EH (cell line): Measurements from ENCODE around the gene LMTK2.

Experiments
- DNase-seq: peaks from one replicate; pipeline ENCODE4 v3.0.0-alpha.2; 2015; ENCODE audit warnings: low read depth

The LMTK2 gene

GRCh38 chr7:98175260-98175940 lies 68.7 kb downstream of the LMTK2 start:
- no peak for DNase-seq

GRCh38 chr7:98177553-98177952 lies 70.9 kb downstream of the LMTK2 start:
- no peak for DNase-seq

- DNase-seq = no peak
These were observed 71.7 kb downstream of the LMTK2 start for GRCh38 chr7:98178321-98178720.

DNA sequence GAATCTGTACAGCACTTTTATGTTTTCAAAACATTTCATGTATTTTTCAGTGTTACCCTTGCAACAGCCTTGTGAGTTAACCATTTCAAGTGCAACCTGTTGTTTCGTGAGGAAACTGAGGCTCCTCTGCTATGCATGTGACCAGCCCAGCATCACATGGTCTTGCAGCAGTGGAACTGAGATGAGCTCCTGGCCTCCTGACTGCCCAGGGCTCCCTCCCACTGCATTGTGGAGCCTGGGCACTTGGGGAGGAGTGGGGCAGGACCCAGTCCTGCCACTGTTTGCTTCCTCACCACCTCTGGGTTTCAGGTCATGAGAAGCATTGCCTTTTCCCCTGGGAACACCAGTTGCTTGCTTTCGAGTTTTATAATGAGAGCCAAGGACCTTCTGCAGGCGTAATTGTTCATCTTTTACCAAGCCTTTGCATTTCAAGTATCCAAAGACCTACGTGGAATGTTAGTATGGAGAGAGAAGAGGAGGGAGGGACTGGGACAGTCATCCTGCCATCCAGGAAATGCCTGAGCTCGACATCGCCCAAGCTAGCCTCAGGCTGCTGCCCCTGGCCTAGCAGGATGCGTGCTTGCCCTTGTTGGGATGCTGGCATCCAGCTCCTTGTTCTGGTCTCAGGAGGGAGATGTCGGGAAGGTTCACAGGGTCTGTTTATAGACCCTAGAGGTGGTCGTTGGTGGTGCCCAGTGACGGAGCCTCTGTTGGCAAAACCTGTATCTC lies 72.3 kb downstream of the LMTK2 start:
- peak; percentile 62 for DNase-seq

GRCh38 chr7:98180751-98181150 lies 74.1 kb downstream of the LMTK2 start:
- DNase-seq = no peak

- DNase-seq = no peak
These were observed 78.4 kb downstream of the LMTK2 start for GRCh38 chr7:98185101-98185500.

DNA sequence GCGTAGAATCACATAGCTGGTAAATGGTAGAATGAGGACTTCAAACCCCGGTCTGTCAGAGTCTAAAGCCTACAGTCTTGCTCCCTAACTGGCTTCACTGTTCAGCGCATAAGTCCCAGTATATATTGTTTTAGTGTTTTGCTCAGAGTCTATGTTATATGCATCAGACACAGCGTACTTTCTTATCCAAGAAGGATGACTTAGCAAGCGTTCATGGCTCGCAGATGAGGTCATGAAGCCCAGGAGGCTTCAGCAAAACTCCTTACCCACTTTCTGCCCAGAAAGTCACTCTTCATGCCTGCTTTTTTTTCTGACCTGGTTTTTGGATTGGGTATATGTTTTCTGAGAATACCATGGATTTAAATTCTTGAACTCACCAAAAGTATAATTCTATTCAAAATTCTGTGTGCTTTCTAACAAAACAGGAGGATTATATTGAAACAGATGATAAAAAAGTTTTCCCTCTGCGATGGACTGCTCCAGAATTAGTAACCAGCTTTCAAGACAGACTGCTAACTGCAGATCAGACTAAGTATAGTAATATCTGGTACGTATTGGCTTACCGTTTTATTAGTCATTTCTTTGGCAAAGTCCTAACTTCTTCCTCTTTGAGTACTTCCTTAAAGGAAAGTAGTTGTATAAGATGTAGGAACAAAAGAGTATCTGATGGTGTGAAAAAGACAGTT lies 79.9 kb downstream of the LMTK2 start:
- peak; percentile 52 for DNase-seq

DNA sequence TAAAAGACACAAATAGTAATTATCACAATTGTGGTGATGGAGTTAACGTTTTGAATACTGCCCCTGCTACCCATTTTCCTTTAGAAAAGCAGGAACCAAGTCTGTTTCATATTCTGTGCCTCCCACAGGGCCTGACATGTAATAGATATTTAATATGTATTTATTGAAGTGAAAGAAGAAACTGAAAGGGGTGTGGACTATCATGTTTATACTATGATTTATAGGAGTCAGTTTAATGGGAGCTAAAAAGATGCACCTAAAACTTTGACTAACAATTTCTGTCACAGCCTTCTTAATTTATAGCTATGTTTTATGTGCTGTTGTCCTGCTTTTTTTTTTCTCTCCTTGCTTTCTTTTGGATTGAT lies 80.5 kb downstream of the LMTK2 start:
- DNase-seq = no peak

GRCh38 chr7:98189559-98189958 lies 82.9 kb downstream of the LMTK2 start:
- no peak for DNase-seq

DNA sequence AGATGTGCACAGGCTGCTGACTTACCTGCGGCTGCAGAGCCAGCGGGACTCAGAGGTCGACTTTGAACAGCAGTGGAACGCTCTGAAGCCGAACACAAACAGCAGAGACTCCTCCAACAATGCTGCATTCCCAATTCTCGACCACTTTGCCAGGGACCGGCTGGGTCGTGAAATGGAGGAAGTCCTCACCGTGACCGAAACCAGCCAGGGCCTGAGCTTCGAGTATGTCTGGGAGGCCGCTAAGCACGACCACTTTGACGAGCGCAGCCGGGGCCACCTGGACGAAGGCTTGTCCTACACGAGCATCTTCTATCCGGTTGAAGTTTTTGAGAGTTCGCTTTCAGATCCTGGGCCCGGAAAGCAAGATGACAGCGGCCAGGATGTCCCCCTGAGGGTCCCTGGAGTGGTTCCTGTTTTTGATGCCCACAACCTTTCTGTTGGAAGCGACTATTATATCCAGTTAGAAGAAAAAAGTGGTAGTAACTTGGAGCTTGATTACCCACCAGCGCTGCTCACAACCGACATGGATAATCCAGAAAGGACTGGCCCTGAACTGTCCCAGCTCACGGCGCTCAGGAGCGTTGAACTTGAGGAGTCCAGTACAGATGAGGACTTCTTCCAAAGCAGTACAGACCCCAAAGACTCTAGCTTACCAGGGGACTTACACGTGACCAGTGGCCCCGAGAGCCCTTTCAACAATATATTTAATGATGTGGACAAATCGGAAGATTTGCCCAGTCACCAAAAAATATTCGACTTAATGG lies 85.2 kb downstream of the LMTK2 start:
- no peak for DNase-seq

DNA sequence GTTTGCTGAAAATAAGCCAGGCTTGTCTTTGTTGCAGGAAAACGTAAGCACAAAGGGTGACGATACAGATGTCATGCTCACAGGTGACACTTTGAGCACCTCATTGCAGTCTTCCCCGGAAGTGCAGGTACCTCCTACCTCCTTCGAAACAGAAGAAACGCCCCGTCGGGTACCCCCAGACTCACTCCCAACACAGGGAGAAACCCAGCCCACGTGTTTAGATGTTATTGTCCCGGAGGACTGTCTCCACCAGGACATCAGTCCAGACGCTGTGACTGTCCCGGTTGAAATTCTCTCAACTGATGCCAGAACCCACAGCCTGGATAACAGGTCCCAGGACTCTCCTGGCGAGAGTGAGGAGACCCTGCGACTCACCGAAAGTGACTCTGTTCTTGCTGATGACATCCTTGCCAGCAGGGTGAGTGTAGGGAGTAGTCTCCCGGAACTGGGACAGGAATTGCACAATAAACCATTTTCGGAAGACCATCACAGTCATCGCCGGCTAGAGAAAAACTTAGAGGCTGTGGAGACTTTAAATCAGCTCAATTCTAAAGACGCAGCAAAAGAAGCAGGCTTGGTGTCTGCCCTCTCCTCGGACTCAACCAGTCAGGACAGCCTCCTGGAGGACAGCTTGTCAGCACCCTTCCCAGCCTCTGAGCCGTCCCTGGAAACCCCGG lies 86.3 kb downstream of the LMTK2 start:
- no peak for DNase-seq

- DNase-seq = no peak
These were observed 87.0 kb downstream of the LMTK2 start for GRCh38 chr7:98193474-98194180.

- no peak for DNase-seq
These were observed 87.5 kb downstream of the LMTK2 start for GRCh38 chr7:98194186-98194585.

DNA sequence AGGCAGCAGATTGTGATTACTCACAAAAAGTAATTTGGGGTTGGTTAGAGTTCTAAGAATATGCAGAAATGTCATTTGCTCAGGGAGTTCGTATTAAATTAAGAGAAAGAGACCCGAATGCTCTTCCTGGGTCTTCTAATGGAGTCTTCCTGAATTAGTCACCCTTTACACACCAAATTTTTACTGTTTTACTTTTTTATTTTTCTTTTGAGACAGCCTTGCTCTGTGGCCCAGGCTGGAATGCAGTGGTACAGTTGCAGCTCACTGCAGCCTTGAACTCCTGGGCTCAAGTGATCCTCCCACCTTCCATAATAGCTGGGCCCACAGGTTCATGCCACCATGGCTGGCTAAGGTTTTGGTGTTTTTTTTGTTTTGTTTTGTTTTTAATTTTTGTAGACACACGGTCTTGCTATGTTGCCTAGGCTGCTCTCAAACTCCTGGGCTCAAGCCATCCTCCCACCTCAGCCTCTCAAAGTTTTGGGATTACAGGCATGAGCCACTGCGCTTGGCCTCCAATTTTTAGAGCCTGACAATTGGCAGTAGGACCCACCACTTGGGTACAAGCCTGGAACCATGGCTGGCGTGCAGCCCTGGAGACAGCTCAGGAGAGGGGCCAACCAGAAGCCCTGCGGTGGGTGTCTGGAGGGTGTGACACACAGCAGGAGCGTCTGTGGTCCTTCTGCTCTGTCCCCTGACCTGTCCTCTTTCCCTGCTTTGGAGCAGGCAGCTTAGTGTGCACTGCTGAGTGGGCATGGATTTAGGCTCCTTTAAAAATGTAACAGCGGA lies 88.2 kb downstream of the LMTK2 start:
- DNase-seq = peak; percentile 66

GRCh38 chr7:98196706-98197605 lies 90.3 kb downstream of the LMTK2 start:
- DNase-seq = no peak

- DNase-seq = peak; percentile 29
These were observed 92.5 kb downstream of the LMTK2 start for GRCh38 chr7:98199131-98199530.

GRCh38 chr7:98200364-98200763 lies 93.7 kb downstream of the LMTK2 start:
- no peak for DNase-seq

- no peak for DNase-seq
These were observed 95.9 kb downstream of the LMTK2 start for GRCh38 chr7:98202367-98203195.
